ENCODE results near the gene ADD1. TPM values are rescaled to one million over a fixed set of nuclear protein-coding genes. Genes with fewer than 3 reads are reported as not detected.
A peak's percentile ranks its signal among the peaks of the same experiment; 100 is the strongest.

Gene ADD1
- total and polyA plus RNA-seq, 2 of the 13 experiments (the other 11 are each of a cell fraction or from before 2014, with no cell fraction given) = 73.9 to 122 TPM

DNA sequence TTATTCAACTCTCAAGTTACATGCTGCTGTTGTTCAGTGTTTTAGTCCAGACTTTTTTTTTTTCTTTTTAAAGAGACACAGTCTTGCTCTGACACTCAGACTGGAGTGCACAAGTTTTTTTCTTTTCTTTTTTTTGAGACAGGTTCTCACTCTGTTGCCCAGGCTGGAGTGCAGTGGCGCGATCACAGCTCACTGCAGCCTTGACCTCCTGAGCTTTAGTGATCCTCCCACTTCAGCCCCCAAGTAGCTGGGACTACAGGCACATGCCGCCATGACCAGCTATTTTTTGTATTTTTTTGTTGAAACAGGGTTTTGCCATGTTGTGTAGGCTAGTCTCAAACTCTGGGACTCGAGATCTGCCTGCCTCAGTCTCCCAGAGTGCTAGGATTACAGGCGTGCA is 11.9 kb downstream of the ADD1 start:
- peaks cover 27% of the 10 kb centered on the region for H4K20me1 ChIP-seq (ENCODE audit: insufficient read depth, low read length)
- ATAC-seq (peak; percentile 70), FAIRE-seq (no peak), DNase-seq (ENCODE audit: low spot score) (peak; percentile 63)
- peaks cover 94% of the 10 kb centered on the region for H3K79me2 ChIP-seq (ENCODE audit: insufficient read depth, low read length)
- ChIA-PET POLR2A (interaction anchor here (0.7 to 0.9 kb wide), 2 partner anchors 11 to 64 kb away, joined by 4 to 6 read pairs; no protein-coding TSS in a partner anchor), CTCF (ENCODE audit: low intra/inter-chr PET ratio, low total read pairs) (no interaction called here)
- intact Hi-C loops (cut with micrococcal nuclease; ENCODE audit: unreplicated experiment) = no loop called here
- no peak overlapping the region for H2AFZ ChIP-seq (ENCODE audit: low read length)
- WGBS (ENCODE audit: low lambda C conversion rate) = 32% methylated on average over 5 of the region's 5 CpGs
- H3K27ac ChIP-seq (ENCODE audit: extremely low read length, insufficient read depth, low read length) = peak overlapping the region; percentile 71
- no TSS peak for BruUV-seq (replicated peaks)
- no peaks in the 10 kb centered on the region for H3K27me3 ChIP-seq (ENCODE audit: control insufficient read depth in 1 of 2, insufficient read depth in 2 of 2, low read length in 2 of 2)
- peak overlapping the region; percentile 38 for H3K4me2 ChIP-seq (ENCODE audit: low read depth, low read length)
- no peaks in the 10 kb centered on the region for H3K9me3 ChIP-seq (ENCODE audit: low read length)
- H3K4me1 ChIP-seq (ENCODE audit: insufficient read depth, low read length) = peaks cover 95% of the 10 kb centered on the region
- peaks cover 0 to 16% of the 10 kb centered on the region in 2 experiments; a peak in 2 of 5 replicates for H3K36me3 ChIP-seq (replicated peaks in 1 of 2; ENCODE audit: control insufficient read depth in 1 of 2, insufficient read depth in 2 of 2, low read length in 2 of 2)
- no peak overlapping the region for H3K4me3 ChIP-seq (replicated peaks in 1 of 3; ENCODE audit: insufficient read depth in 1 of 3, low read depth in 2 of 3, low read length in 3 of 3)
- H3K9ac ChIP-seq (ENCODE audit: insufficient read depth, low read depth, low read length) = no peak overlapping the region
- in situ Hi-C loops (cut with HindIII; ENCODE audit: extremely low pct_ligation_motif_present, low pct_unique_long_range_greater_than_20kb) = no loop called here
- TF ChIP-seq, protein P1, sequence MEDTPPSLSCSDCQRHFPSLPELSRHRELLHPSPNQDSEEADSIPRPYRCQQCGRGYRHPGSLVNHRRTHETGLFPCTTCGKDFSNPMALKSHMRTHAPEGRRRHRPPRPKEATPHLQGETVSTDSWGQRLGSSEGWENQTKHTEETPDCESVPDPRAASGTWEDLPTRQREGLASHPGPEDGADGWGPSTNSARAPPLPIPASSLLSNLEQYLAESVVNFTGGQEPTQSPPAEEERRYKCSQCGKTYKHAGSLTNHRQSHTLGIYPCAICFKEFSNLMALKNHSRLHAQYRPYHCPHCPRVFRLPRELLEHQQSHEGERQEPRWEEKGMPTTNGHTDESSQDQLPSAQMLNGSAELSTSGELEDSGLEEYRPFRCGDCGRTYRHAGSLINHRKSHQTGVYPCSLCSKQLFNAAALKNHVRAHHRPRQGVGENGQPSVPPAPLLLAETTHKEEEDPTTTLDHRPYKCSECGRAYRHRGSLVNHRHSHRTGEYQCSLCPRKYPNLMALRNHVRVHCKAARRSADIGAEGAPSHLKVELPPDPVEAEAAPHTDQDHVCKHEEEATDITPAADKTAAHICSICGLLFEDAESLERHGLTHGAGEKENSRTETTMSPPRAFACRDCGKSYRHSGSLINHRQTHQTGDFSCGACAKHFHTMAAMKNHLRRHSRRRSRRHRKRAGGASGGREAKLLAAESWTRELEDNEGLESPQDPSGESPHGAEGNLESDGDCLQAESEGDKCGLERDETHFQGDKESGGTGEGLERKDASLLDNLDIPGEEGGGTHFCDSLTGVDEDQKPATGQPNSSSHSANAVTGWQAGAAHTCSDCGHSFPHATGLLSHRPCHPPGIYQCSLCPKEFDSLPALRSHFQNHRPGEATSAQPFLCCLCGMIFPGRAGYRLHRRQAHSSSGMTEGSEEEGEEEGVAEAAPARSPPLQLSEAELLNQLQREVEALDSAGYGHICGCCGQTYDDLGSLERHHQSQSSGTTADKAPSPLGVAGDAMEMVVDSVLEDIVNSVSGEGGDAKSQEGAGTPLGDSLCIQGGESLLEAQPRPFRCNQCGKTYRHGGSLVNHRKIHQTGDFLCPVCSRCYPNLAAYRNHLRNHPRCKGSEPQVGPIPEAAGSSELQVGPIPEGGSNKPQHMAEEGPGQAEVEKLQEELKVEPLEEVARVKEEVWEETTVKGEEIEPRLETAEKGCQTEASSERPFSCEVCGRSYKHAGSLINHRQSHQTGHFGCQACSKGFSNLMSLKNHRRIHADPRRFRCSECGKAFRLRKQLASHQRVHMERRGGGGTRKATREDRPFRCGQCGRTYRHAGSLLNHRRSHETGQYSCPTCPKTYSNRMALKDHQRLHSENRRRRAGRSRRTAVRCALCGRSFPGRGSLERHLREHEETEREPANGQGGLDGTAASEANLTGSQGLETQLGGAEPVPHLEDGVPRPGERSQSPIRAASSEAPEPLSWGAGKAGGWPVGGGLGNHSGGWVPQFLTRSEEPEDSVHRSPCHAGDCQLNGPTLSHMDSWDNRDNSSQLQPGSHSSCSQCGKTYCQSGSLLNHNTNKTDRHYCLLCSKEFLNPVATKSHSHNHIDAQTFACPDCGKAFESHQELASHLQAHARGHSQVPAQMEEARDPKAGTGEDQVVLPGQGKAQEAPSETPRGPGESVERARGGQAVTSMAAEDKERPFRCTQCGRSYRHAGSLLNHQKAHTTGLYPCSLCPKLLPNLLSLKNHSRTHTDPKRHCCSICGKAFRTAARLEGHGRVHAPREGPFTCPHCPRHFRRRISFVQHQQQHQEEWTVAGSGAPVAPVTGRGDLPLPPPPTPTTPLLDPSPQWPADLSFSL (CRISPR knock-in tag; IDR thresholded peaks at IDR 0.05) = no peak; the same call in 1 of the 2 replicates
- TF ChIP-seq, protein P2, sequence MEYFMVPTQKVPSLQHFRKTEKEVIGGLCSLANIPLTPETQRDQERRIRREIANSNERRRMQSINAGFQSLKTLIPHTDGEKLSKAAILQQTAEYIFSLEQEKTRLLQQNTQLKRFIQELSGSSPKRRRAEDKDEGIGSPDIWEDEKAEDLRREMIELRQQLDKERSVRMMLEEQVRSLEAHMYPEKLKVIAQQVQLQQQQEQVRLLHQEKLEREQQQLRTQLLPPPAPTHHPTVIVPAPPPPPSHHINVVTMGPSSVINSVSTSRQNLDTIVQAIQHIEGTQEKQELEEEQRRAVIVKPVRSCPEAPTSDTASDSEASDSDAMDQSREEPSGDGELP (IDR thresholded peaks at IDR 0.05; ENCODE audit: borderline replicate concordance, low read depth) = no peak
- TF ChIP-seq NRL (CRISPR knock-in tag; IDR thresholded peaks at IDR 0.05; ENCODE audit: borderline replicate concordance) (no peak), KDM3A (CRISPR knock-in tag; IDR thresholded peaks at IDR 0.05; ENCODE audit: low read depth) (0 out of 2 replicates have a peak, but pooled peaks have one; percentile 29), ATF1 (CRISPR knock-in tag; IDR thresholded peaks at IDR 0.05) (no peak), NR2F1 (CRISPR knock-in tag; IDR thresholded peaks at IDR 0.05) (peak; percentile 77 to 82; a peak in 3 of 4 replicates), PRPF4 (IDR thresholded peaks at IDR 0.05; ENCODE audit: low read depth, low read length, poor library complexity, severe bottlenecking) (no peak), HNF4A (CRISPR knock-in tag; IDR thresholded peaks at IDR 0.05) (peak; percentile 79), ZSCAN21 (CRISPR knock-in tag; IDR thresholded peaks at IDR 0.05; ENCODE audit: borderline replicate concordance) (no peak), NCOR1 (IDR thresholded peaks at IDR 0.05; ENCODE audit: borderline replicate concordance, low read length) (peak; percentile 53; the same call in 1 of the 2 replicates), HDAC2 (CRISPR knock-in tag; IDR thresholded peaks at IDR 0.05) (peak; percentile 72; the same call in 1 of the 2 replicates), KLF12 (CRISPR knock-in tag; IDR thresholded peaks at IDR 0.05; ENCODE audit: borderline replicate concordance) (0 out of 2 replicates have a peak, but pooled peaks have one; percentile 38), ZMYM3 (CRISPR knock-in tag; IDR thresholded peaks at IDR 0.05) (peak; percentile 38; the same call in 1 of the 2 replicates)
- TF ChIP-seq, protein P3, sequence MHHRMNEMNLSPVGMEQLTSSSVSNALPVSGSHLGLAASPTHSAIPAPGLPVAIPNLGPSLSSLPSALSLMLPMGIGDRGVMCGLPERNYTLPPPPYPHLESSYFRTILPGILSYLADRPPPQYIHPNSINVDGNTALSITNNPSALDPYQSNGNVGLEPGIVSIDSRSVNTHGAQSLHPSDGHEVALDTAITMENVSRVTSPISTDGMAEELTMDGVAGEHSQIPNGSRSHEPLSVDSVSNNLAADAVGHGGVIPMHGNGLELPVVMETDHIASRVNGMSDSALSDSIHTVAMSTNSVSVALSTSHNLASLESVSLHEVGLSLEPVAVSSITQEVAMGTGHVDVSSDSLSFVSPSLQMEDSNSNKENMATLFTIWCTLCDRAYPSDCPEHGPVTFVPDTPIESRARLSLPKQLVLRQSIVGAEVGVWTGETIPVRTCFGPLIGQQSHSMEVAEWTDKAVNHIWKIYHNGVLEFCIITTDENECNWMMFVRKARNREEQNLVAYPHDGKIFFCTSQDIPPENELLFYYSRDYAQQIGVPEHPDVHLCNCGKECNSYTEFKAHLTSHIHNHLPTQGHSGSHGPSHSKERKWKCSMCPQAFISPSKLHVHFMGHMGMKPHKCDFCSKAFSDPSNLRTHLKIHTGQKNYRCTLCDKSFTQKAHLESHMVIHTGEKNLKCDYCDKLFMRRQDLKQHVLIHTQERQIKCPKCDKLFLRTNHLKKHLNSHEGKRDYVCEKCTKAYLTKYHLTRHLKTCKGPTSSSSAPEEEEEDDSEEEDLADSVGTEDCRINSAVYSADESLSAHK (CRISPR knock-in tag; IDR thresholded peaks at IDR 0.05; ENCODE audit: borderline replicate concordance) = no peak
